ENCODE measurements around the gene ARR3.

- TF ChIP-seq CTCF (optimal IDR thresholded peaks at IDR 0.05 in 1 of 3, IDR thresholded peaks at IDR 0.05 in 1 of 3, conservative IDR thresholded peaks at IDR 0.05 in 1 of 3; ENCODE audit: extremely low read depth in 1 of 3, insufficient read depth in 2 of 3, low read length in 3 of 3) (no peak), EZH2 (IDR thresholded peaks at IDR 0.05; ENCODE audit: low read length) (no peak)
Measured at GRCh38 chrX:70313503-70313902, 45.4 kb downstream of the ARR3 start.
